Renal pelvis (tissue), 4 donors: ENCODE data around the gene NOP53. TPM values are rescaled to one million over a fixed set of nuclear protein-coding genes. Genes with fewer than 3 reads are reported as not detected.
"Not testable (repeated sequence)": the region's sequence is repeated elsewhere in the genome, so short reads cannot be mapped to it uniquely, and the experiment has no call there.

ENCODE experiments used
- DNase-seq: peaks from one replicate; pipeline ENCODE4 v3.0.0-alpha.2; 2013
- polyA plus RNA-seq, 3 donors: library from polyadenylated mRNA; unstranded; fragments of 120-200 nt; gene quantifications; one replicate each; pipeline ENCODE4 v1.2.1, GENCODE V29; 2013; ENCODE audit not compliant: insufficient read length in 3 of 3

Gene NOP53
- polyA plus RNA-seq, 3 donors = 370 to 415 (median 376) TPM

DNA sequence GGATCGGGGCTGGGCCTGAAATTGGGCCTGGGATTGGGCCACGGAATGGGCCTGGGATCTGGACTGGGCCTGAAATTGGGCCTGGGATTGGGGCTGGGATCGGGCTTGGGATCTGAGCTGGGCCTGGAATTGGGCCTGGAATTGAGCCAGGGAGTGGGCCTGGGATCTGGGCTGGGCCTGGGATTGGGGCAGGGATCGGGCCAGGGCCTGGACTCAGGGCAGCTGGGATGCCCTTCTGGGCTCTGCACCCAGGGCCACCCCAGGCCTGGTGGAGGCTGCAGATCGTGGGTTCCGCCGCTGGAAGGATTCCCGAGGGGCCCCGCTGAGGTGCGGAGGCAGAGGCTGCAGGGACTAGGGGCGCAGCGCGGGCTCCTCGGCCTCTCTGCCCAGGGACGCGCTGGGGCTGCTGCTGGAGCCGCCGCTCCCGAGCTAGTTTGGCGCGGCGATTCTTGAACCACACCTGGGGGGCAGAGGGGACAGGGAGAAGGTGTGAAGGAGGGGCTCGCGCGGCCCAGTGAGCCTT lies 57.2 kb downstream of the NOP53 start:
- DNase-seq = no peak

DNA sequence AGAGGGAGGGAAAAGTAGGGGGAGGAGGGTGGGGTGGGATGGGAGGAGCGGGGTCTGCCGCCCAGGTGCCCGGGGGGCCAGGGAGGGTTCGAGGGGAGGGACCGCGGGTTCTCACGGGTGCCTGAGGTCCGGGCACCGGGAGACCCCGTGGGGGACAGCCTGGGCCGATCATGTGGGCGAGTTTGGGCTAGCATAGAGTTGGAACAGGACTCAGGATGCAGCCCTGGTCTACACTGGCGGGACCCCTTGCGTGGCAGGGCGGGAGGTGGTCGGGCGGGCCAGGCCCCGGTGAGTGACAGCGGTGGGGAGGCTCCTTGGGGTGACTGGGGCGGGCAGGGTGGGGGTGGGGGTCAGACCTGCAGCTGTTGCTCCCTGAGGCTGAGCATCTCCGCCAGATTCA lies 57.8 kb downstream of the NOP53 start:
- DNase-seq = not testable (repeated sequence)

DNA sequence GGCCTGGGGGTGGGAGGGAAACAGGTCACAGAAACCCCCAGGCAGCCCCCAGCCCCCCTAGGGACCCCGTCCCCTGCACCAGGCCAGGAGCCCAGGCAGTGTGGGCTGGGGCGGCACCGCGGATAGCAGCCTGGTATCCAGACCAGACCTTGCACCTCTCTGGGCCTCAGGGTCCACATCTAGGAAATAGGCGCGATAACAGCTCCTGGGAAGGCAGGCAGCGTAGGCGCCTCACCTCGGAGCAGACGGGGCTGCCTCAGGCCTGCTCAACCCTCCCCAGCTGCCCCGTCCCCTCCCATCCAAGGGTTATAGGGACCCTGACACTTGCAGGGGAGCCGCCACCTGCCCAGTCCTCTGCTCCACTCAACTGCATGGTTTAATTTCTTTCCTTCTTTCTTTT lies 58.3 kb downstream of the NOP53 start:
- DNase-seq = not testable (repeated sequence)

DNA sequence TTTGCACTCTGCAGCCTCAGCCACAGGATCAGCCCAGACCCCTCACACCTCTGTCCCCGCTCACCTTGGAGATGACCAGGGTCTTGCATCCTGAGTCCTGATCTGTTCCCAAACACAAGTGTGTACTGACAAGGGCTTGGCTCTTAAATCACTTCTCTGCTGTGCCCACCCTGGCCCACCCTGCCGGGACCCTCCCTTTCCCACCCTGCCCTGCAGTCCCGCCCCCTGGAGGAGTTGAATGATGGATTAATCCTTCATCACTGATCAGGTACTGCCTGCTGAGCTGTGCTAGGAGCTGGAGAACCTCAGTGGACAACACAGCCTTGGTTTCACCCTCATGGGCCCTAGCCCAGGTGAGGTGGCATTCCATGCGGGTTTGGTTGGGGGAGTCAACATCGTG lies 59.1 kb downstream of the NOP53 start, which contains the start of gene TPRX1:
Gene TPRX1 (minus strand): TSS at position 101 of the 400 bp plus-strand sequence. CDS start 12 bp downstream, at position 89.
- not testable (repeated sequence) for DNase-seq

DNA sequence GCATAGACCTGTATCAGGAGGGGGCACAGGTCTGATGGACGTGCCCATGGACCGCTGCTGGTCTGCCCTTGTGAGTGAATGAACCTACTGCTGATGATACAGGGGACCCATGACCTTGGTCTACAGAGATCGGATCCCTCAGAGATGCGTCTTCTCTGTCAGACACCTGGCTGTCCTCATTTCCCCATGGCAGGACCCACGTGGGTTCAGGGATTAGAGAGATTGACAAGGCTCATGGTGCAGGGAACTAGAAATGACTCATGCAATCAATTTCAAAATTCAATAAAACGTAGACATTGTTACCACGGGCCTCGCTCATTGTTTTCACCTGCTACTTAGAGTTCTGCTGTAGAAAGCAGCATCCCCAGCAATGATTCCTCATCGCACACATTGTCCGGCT lies 60.0 kb downstream of the NOP53 start:
- DNase-seq = no peak

DNA sequence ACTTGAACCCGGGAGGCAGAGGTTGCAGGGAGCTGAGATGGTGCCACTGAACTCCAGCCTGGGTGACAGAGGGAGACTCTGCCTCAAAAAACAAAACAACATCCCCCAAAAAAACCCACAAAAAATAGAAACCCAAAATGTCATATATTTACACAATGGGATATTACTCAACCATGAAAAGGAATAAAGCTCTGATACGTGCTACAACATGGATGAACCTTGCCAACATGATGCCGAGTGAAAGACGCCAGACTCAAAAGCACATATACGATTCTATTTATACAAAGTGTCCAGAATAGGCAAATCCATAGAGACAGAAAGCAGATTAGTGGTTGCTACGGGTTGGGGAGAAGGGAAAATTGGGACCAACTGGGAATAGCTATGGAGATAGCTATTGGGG lies 61.1 kb downstream of the NOP53 start:
- DNase-seq = no peak

Other genes starting within 250 kb of the NOP53 start
- gene NAPA, start 230.5 kb upstream of the NOP53 start, polyA plus RNA-seq = 100 to 1,000 TPM; 152 to 174 (median 169) TPM
- gene ZNF541, start 172.4 kb upstream of the NOP53 start, polyA plus RNA-seq = under 1 TPM; 0.20 to 0.40 (median 0.40) TPM
- gene BICRA, start 136.4 kb upstream of the NOP53 start, polyA plus RNA-seq = 10 to 100 TPM; 14.1 to 19.7 (median 17.1) TPM
- 10 to 100 TPM; 26.1 to 42.0 (median 34.8) TPM for gene EHD2, start 32.1 kb upstream of the NOP53 start, polyA plus RNA-seq
- 100 to 1,000 TPM; 129 to 150 (median 150) TPM for gene SELENOW, start 33.2 kb downstream of the NOP53 start, polyA plus RNA-seq
- gene TPRX1, start 59.0 kb downstream of the NOP53 start, polyA plus RNA-seq = not detected
- under 1 TPM; 0.01 to 0.14 (median 0.06) TPM for gene CRX, start 76.4 kb downstream of the NOP53 start, polyA plus RNA-seq
- gene TPRX2, start 113.7 kb downstream of the NOP53 start, polyA plus RNA-seq = not detected
- gene SULT2A1, start 140.8 kb downstream of the NOP53 start, polyA plus RNA-seq = 1 to 10 TPM in 1 of 3 donors, under 1 TPM in 1, not detected in 1; 0.61 to 1.6 TPM
- gene BSPH1, start 246.6 kb downstream of the NOP53 start, polyA plus RNA-seq = not detected
- gene ELSPBP1, start 249.1 kb downstream of the NOP53 start, polyA plus RNA-seq = under 1 TPM in 1 of 3 donors, not detected in 2; 0.37 TPM